OCI-LY7 (cell line): ENCODE measurements around the gene HEG1.

Source experiments
- EZH2phosphoT487 ChIP-seq: fragments of 200-600 bp; sonication (generic); IDR thresholded peaks from 2 replicates; pipeline ENCODE4 v1.6.1; 2018; ENCODE audit warnings: low read depth, borderline replicate concordance, mild to moderate bottlenecking, mixed run types, antibody characterized with exemption, low read length, moderate library complexity, mixed read lengths
- TF ChIP-seq, protein P1 (sequence below): fragments of 200-600 bp; sonication (generic); conservative IDR thresholded peaks from 2 replicates; pipeline ENCODE4 v1.5.1; 2014; ENCODE audit warnings: mild to moderate bottlenecking, antibody characterized with exemption, low read length, moderate library complexity, mixed read lengths

DNA sequence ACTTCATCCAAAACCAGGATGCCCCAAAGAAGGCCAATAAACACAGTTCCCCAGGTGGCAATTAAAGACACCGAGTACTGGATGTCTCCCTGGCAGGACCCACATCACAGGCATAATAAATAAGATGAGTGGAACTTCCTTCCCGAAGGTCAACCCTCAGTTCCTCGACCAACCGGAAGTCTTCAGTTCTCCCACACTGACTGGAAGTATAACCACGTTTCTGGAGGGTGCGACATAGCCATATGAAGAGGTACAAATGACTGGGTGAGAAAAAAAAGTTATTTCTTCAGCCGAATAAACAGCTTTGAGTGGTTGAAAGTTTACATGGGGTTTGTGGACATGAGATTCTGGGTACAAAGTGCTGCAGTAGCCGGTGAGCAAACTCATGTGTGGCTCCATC lies 86.6 kb downstream of the HEG1 start:
- TF ChIP-seq, protein P1, sequence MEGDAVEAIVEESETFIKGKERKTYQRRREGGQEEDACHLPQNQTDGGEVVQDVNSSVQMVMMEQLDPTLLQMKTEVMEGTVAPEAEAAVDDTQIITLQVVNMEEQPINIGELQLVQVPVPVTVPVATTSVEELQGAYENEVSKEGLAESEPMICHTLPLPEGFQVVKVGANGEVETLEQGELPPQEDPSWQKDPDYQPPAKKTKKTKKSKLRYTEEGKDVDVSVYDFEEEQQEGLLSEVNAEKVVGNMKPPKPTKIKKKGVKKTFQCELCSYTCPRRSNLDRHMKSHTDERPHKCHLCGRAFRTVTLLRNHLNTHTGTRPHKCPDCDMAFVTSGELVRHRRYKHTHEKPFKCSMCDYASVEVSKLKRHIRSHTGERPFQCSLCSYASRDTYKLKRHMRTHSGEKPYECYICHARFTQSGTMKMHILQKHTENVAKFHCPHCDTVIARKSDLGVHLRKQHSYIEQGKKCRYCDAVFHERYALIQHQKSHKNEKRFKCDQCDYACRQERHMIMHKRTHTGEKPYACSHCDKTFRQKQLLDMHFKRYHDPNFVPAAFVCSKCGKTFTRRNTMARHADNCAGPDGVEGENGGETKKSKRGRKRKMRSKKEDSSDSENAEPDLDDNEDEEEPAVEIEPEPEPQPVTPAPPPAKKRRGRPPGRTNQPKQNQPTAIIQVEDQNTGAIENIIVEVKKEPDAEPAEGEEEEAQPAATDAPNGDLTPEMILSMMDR: no peak
- TF ChIP-seq EZH2phosphoT487: no peak
